GM12801 (cell line): ENCODE data around the gene TULP4.

ENCODE experiments used
- TF ChIP-seq, protein P1 (sequence below): IDR thresholded peaks from one replicate; pipeline ENCODE4 v1.5.1; 2011; ENCODE audit warnings: control low read depth; ENCODE audit not compliant: insufficient read length; ENCODE audit errors: extremely low read depth

Gene TULP4

DNA sequence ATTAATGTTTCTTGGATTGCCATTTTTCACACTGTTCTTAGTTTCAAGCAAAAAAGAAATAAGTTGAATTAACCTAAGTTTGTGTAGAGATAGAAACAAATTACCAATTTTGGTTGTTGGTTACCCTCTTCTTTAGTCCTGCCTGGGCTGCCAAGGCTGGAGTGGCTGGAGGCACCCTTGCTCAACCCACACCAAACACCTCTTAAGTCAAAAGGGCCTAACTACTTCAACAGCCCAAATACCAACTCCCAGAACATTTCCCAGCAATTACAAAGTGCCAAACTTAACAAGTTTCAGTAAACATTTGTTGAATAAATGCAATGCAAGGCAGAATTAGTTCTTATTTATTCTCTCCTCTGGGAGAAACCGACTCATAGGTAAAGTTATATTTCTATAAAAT is 209.5 kb downstream of the TULP4 start:
- TF ChIP-seq, protein P1, sequence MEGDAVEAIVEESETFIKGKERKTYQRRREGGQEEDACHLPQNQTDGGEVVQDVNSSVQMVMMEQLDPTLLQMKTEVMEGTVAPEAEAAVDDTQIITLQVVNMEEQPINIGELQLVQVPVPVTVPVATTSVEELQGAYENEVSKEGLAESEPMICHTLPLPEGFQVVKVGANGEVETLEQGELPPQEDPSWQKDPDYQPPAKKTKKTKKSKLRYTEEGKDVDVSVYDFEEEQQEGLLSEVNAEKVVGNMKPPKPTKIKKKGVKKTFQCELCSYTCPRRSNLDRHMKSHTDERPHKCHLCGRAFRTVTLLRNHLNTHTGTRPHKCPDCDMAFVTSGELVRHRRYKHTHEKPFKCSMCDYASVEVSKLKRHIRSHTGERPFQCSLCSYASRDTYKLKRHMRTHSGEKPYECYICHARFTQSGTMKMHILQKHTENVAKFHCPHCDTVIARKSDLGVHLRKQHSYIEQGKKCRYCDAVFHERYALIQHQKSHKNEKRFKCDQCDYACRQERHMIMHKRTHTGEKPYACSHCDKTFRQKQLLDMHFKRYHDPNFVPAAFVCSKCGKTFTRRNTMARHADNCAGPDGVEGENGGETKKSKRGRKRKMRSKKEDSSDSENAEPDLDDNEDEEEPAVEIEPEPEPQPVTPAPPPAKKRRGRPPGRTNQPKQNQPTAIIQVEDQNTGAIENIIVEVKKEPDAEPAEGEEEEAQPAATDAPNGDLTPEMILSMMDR = no peak

DNA sequence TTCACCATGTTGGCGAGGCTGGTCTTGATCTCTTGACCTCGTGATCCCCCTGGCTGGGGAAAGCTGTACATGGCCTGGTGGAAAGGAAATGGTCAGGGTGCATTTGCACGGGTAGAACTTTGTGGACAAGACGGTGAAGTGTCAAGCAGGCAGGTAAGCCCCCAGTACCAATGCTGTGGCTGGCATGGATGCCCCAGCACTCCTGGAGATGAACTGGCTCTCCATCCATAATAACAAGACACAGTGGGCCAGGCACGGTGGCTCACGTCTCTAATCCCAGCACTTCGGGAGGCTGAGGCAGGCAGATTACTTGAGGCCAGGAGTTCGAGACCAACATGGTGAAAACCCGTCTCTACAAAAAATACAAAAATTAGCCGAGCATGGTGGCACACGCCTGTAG is 210.4 kb downstream of the TULP4 start:
- TF ChIP-seq, protein P1 = no peak

DNA sequence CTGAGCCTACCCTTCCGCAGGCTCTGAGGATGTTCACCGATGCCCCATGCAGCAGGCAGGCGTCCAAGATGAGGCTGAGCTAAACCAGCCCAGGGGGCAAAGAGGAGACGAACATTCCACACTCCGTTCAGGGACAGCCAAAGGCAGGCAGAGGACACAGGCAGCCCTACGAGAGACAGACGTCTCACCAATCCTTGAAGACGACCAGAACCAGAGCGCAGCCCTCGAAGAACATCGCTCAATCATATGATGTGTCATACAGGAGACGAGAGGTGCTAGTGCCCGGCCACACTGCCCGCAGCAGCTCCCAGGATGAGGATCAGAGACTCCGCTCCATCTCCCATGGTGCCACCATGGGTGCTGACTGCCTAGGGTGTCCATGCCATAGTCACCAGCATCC is 212.0 kb downstream of the TULP4 start:
- TF ChIP-seq, protein P1 = no peak

DNA sequence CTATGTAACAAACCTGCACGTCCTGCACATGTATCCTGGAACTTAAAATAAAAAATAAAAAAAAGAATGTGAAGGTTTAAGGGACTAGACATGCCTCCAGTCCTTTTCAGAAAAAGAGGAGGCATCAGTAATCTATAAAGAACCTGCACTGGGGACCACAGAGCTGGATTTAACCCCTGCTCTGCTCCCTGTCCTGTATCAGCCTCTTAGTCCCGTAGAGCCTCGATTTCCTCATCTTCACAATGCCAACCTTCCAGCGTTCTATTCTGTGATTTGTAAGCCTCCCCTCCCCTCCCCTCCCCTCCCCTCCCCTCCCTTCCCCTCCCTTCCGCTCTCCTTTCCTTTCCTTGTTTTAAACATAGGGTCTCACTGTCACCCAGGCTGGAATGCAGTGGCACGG is 216.6 kb downstream of the TULP4 start:
- TF ChIP-seq, protein P1 = no peak

DNA sequence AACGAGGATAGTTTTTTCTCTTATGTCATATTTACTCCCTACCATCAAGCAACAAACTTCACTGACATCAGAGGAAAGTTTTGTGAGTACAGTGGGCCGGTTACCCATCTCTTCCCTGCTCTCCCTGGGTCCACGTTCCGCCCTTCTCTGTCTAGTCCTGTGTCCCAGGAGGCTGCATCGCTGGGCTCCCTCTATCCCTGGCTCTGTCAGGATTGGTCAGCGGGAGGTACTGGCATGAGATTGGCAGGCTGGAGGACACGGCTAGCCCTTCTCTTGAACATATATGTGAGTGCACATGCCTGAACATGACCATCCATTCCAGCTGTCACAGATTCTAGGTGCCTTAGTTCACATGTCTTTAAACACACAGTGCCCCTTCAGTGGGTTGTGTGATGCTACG is 217.4 kb downstream of the TULP4 start:
- TF ChIP-seq, protein P1 = no peak

DNA sequence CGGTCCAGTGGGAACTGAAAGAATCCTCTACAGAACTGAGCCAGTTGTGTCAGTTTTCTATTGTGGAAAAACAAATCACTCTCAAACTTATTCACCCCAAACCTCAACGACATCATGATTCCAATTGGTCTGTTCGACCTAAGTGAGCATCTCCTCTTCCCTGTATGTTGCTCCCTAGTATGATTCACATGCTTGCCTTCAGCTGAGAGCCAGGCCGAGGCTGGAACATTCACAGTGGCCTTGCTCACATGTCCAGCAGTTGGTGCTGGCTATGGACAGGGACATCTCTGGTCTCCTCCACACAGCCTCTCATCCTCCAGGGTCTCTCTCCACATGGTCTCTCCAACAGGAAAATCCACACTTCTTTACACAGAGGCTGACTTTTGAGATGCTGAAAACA is 219.3 kb downstream of the TULP4 start:
- TF ChIP-seq, protein P1 = no peak

DNA sequence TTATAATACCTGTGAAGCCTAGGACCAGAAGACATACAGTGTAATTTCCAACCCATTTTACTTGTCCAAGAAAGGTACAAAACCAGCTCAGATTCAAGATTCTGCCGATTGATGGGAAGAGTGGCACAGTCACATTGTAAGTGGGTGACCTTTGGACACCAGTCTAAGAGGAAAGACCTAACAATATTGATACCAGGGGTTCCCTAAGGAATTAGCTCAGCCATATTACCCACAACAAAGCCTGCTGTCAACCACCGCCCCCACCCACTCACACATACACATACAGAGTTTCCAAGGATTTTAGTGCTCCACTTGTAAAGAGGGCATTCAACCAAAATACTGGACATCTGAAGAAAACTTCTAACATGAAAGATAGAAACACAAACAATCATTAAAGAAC is 219.7 kb downstream of the TULP4 start:
- TF ChIP-seq, protein P1 = no peak
